Panc1 (cell line): ENCODE results near the gene PAX1. TPM values are rescaled to one million over a fixed set of nuclear protein-coding genes. Genes with fewer than 3 reads are reported as not detected.

Experiments used
- ATAC-seq: fragments of 200-7000 bp; cut with Tn5 transposase; 2 replicates; pipeline ENCODE4 v1.9.1; 2020; ENCODE audit warnings: mild to moderate bottlenecking, moderate library complexity
- BruUV-seq: library from RNA; stranded (reverse); fragments of 400-500 nt; replicated peaks from 2 replicates; lab custom pipeline; 2021; lab: Mats Ljungman, UMichigan
- CTCF ChIA-PET: fragments of 300-600 bp; sonication (Branson Sonifier 250); formaldehyde crosslinking; loops from one replicate; lab custom pipeline; 2022; ENCODE audit warnings: antibody characterized with exemption; lab: Charles Lee
- POLR2A ChIA-PET: fragments of 300-600 bp; sonication (Branson Sonifier 250); formaldehyde crosslinking; loops from one replicate; lab custom pipeline; 2022; ENCODE audit warnings: antibody characterized with exemption; lab: Charles Lee
- DNase-seq: peaks from one replicate; pipeline ENCODE4 v3.0.0-alpha.2; 2010; ENCODE audit warnings: low read depth, low spot score
- H3K27ac ChIP-seq: 2 replicates; pipeline ENCODE4 v1.5.1; 2011; ENCODE audit warnings: mild to moderate bottlenecking, low read length, inconsistent platforms
- H3K27me3 ChIP-seq: fragments of 200-500 bp; sonication (Bioruptor generic); 2 replicates; pipeline ENCODE4 v1.6.0; 2014; ENCODE audit warnings: low read length, inconsistent platforms; ENCODE audit not compliant: control insufficient read depth, insufficient read depth
- H3K36me3 ChIP-seq: fragments of 200-500 bp; sonication (Bioruptor generic); 2 replicates; pipeline ENCODE4 v1.5.1; 2014; ENCODE audit warnings: inconsistent platforms, mild to moderate bottlenecking, low read length, moderate library complexity; ENCODE audit not compliant: control insufficient read depth, insufficient read depth
- H3K4me1 ChIP-seq: 2 replicates; pipeline ENCODE4 v1.5.1; 2011; ENCODE audit warnings: inconsistent platforms, mild to moderate bottlenecking, low read length, moderate library complexity; ENCODE audit not compliant: control insufficient read depth, insufficient read depth
- H3K4me3 ChIP-seq, 2 experiments: 2 replicates each; pipeline ENCODE4 v1.5.1; 2011 to 2012; ENCODE audit warnings: low read depth in 2 of 2, low read length in 2 of 2, mild to moderate bottlenecking in 2 of 2, inconsistent platforms in 1 of 2, moderate library complexity in 1 of 2
- H3K9me3 ChIP-seq: fragments of 200-500 bp; sonication (Bioruptor generic); 2 replicates; pipeline ENCODE4 v1.5.1; 2014; ENCODE audit warnings: low read depth, mild to moderate bottlenecking, inconsistent platforms, low read length, moderate library complexity; ENCODE audit not compliant: control insufficient read depth, insufficient read depth
- CTCF ChIP-seq: fragments of 450-650 bp; IDR thresholded peaks from 2 replicates; pipeline ENCODE4 v1.5.1; 2017; ENCODE audit warnings: mild to moderate bottlenecking
- POLR2AphosphoS5 ChIP-seq: IDR thresholded peaks from 2 replicates; pipeline ENCODE4 v1.6.1; 2012; ENCODE audit warnings: mild to moderate bottlenecking, low read depth, low read length, moderate library complexity
- REST ChIP-seq, 2 experiments: IDR thresholded peaks; 2 replicates each; pipeline ENCODE4 v1.6.1; 2011 to 2012; ENCODE audit warnings: low read depth in 2 of 2, control low read depth in 1 of 2, low read length in 1 of 2, mild to moderate bottlenecking in 1 of 2, moderate library complexity in 1 of 2; ENCODE audit not compliant: insufficient read depth in 1 of 2
- SIN3A ChIP-seq: IDR thresholded peaks from 2 replicates; pipeline ENCODE4 v1.6.1; 2012; ENCODE audit warnings: low read depth, mild to moderate bottlenecking, low read length, moderate library complexity, borderline replicate concordance; ENCODE audit not compliant: insufficient read depth
- TCF7L2 ChIP-seq: IDR thresholded peaks from 2 replicates; pipeline ENCODE4 v1.6.1; 2011; ENCODE audit warnings: mild to moderate bottlenecking, low read depth, low read length, inconsistent platforms
- in situ Hi-C: cut with HindIII; loops from 2 replicates; pipeline ENCODE4 v1.10.0; 2016; ENCODE audit warnings: low sequenced_read_pairs, low pct_unique_long_range_greater_than_20kb
- intact Hi-C: fragments of 100-400 bp; cut with micrococcal nuclease; formaldehyde crosslinking; loops from one replicate; pipeline ENCODE4 v1.10.0; 2022; ENCODE audit not compliant: unreplicated experiment
- total RNA-seq: library from RNA; stranded (reverse); gene quantifications from one replicate; pipeline ENCODE4 v1.2.1, GENCODE V29; 2021; ENCODE audit not compliant: unreplicated experiment

The PAX1 gene
- total RNA-seq, 1 experiment from 2014 or later = not detected

- ChIA-PET CTCF (interaction anchor here (0.5 to 1.4 kb wide), 3 partner anchors 17 to 387 kb away, joined by 6 to 17 read pairs (median 8); no protein-coding TSS in a partner anchor), POLR2A (no interaction called here)
- BruUV-seq = no TSS peak
- DNase-seq (peak; percentile 45), ATAC-seq (no peak)
- TF ChIP-seq POLR2AphosphoS5 (no peak), SIN3A (no peak), TCF7L2 (no peak), CTCF (peak; percentile 77; the same call in 1 of the 2 replicates), REST (IDR thresholded peaks at IDR 0.05; ENCODE audit: insufficient read depth in 1 of 2, low read depth in 2 of 2, low read length in 1 of 2) (no peak)
- peaks cover 6% of the 10 kb centered on the region; the same call in 1 of the 2 replicates for H3K27me3 ChIP-seq
- no peaks in the 10 kb centered on the region for H3K36me3 ChIP-seq
- in situ Hi-C loops = no loop called here
- H3K4me3 ChIP-seq = no peak overlapping the region
- no peaks in the 10 kb centered on the region for H3K4me1 ChIP-seq
- H3K27ac ChIP-seq = no peak overlapping the region
- H3K9me3 ChIP-seq = no peaks in the 10 kb centered on the region; the same call in 1 of the 2 replicates
- intact Hi-C loops = loop anchor here (1.0 to 5.0 kb wide), 3 partner anchors 387 to 593 kb away; no protein-coding TSS in a partner anchor
Measured at GRCh38 chr20:21719592-21720214, 14.2 kb downstream of the PAX1 start.

- no peak for DNase-seq
- Histone ChIP-seq H3K4me3 (no peak overlapping the region), H3K4me1 (no peaks in the 10 kb centered on the region), H3K36me3 (no peaks in the 10 kb centered on the region), H3K27me3 (peaks cover 2% of the 10 kb centered on the region; the same call in 1 of the 2 replicates), H3K9me3 (no peaks in the 10 kb centered on the region; the same call in 1 of the 2 replicates), H3K27ac (no peak overlapping the region)
- in situ Hi-C loops = no loop called here
- ATAC-seq = no peak
- no TSS peak for BruUV-seq
- CTCF ChIA-PET = no interaction called here
- intact Hi-C loops = no loop called here
- no peak for TF ChIP-seq SIN3A
- no peak for TF ChIP-seq CTCF
- TF ChIP-seq REST (IDR thresholded peaks at IDR 0.05; ENCODE audit: insufficient read depth in 1 of 2, low read depth in 2 of 2, low read length in 1 of 2) = no peak
- TF ChIP-seq POLR2AphosphoS5 = no peak
- no peak for TF ChIP-seq TCF7L2
- POLR2A ChIA-PET = no interaction called here
Measured at GRCh38 chr20:21725892-21726291, 20.4 kb downstream of the PAX1 start.
